ENCODE measurements around the gene SSR2. TPM values are rescaled to one million over a fixed set of nuclear protein-coding genes. Genes with fewer than 3 reads are reported as not detected.
A peak's percentile ranks its signal among the peaks of the same experiment; 100 is the strongest.

SSR2 gene
- total RNA-seq, 2 experiments from 2014 or later, result 147 to 153 TPM

GRCh38 chr1:156055281-156056048 is 34.7 kb upstream of the SSR2 start:
- POLR2A ChIA-PET, result no interaction called here
- Histone ChIP-seq H2AFZ (ENCODE audit: low read length) (peak overlapping the region; percentile 59; the same call in 1 of the 2 replicates), H3K4me2 (ENCODE audit: low read length) (peak overlapping the region; percentile 95), H3K9me3 (ENCODE audit: low read length) (no peaks in the 10 kb centered on the region), H3K27ac (ENCODE audit: low read depth, low read length, poor library complexity, severe bottlenecking) (no peak overlapping the region), H3K9me2 (ENCODE audit: insufficient read depth, low read length) (no peaks in the 10 kb centered on the region), H3K79me2 (ENCODE audit: insufficient read depth, low read depth, low read length) (peaks cover 21% of the 10 kb centered on the region; the same call in 1 of the 2 replicates), H3K4me1 (ENCODE audit: insufficient read depth, low read length, poor library complexity, severe bottlenecking) (peaks cover 21% of the 10 kb centered on the region), H4K20me1 (ENCODE audit: insufficient read depth, low read length) (no peaks in the 10 kb centered on the region), H3K4me3 (ENCODE audit: low read depth, low read length, poor library complexity, severe bottlenecking) (peak overlapping the region; percentile 81), H3K36me3 (ENCODE audit: insufficient read depth, low read length) (peaks cover 4% of the 10 kb centered on the region; the same call in 1 of the 2 replicates)
- DNase-seq (ENCODE audit: low spot score), result peak; percentile 23
- intact Hi-C loops (cut with micrococcal nuclease; ENCODE audit: unreplicated experiment), result loop anchor here (2.0 kb wide), 2 partner anchors 35 to 121 kb away; partner anchors contain the start of genes KHDC4 and SSR2
- CTCF ChIA-PET (ENCODE audit: unreplicated experiment), result no interaction called here
- TSS peak; percentile 64 for BruUV-seq (replicated peaks)
- no peak for TF ChIP-seq EZH2phosphoT487 (IDR thresholded peaks at IDR 0.05; ENCODE audit: borderline replicate concordance, low read depth, low read length)
- no peak for TF ChIP-seq CTCF (conservative IDR thresholded peaks at IDR 0.05; ENCODE audit: low read length)

DNA sequence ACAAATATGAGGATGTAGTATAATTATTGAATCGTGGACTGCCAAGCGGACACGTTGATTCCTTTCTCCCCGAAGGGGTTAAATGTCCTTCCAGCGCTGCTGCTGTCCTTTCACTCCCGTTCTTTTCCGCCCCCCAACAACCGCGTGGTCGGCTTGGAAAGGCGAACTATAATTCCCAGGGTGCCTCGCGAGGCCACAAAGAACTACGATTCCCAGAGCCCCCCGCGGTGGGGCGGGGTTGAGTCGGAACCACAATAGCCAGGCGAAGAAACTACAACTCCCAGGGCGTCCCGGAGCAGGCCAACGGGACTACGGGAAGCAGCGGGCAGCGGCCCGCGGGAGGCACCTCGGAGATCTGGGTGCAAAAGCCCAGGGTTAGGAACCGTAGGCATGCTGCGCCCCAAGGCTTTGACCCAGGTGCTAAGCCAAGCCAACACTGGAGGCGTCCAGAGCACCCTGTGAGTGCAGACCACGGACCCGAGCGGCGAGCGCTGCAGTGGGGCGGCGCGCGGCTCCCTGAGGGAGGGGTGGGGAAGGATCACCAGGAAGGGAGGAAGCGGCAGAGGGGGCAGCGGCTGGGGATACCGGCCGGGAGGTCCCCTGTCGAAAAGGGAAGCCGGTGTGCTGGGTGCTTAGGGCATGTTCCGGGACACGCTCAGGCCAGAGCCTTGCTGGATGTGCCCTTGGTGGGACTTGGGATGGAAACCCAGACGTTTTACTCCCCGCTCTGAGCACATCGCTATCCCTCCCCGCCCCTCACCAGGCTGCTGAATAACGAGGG is 33.9 kb upstream of the SSR2 start, which contains the start of gene LAMTOR2:
TSS of gene LAMTOR2 (plus strand) at position 283 of the 781 bp plus-strand sequence. CDS start at position 391, 108 bp downstream.
- intact Hi-C loops (cut with micrococcal nuclease; ENCODE audit: unreplicated experiment), result loop anchor here (2.0 kb wide), 2 partner anchors 34 to 120 kb away; partner anchors contain the start of genes KHDC4 and SSR2
- TF ChIP-seq EZH2phosphoT487 (IDR thresholded peaks at IDR 0.05; ENCODE audit: borderline replicate concordance, low read depth, low read length), result no peak
- TF ChIP-seq CTCF (conservative IDR thresholded peaks at IDR 0.05; ENCODE audit: low read length), result no peak
- H3K9me3 ChIP-seq (ENCODE audit: low read length), result no peaks in the 10 kb centered on the region
- CTCF ChIA-PET (ENCODE audit: unreplicated experiment), result no interaction called here
- H3K27ac ChIP-seq (ENCODE audit: low read depth, low read length, poor library complexity, severe bottlenecking), result peak within 1 kb of the TSS; percentile 86
- peak within 1 kb of the TSS; percentile 59 for H2AFZ ChIP-seq (ENCODE audit: low read length)
- BruUV-seq (replicated peaks), result no TSS peak
- H3K9me2 ChIP-seq (ENCODE audit: insufficient read depth, low read length), result no peaks in the 10 kb centered on the region
- H3K4me1 ChIP-seq (ENCODE audit: insufficient read depth, low read length, poor library complexity, severe bottlenecking), result peaks cover 21% of the 10 kb centered on the region
- peak within 1 kb of the TSS; percentile 95 for H3K4me2 ChIP-seq (ENCODE audit: low read length)
- peak; percentile 97 for DNase-seq (ENCODE audit: low spot score)
- peaks cover 21% of the 10 kb centered on the region; the same call in 1 of the 2 replicates for H3K79me2 ChIP-seq (ENCODE audit: insufficient read depth, low read depth, low read length)
- peak within 1 kb of the TSS; percentile 81 for H3K4me3 ChIP-seq (ENCODE audit: low read depth, low read length, poor library complexity, severe bottlenecking)
- H3K36me3 ChIP-seq (ENCODE audit: insufficient read depth, low read length), result peaks cover 11% of the 10 kb centered on the region; the same call in 1 of the 2 replicates
- POLR2A ChIA-PET, result no interaction called here
- H4K20me1 ChIP-seq (ENCODE audit: insufficient read depth, low read length), result no peaks in the 10 kb centered on the region

All from OCI-LY7 (cell line).